Ishikawa (cell line): ENCODE data around the gene STXBP4.

Experiments
- EP300 ChIP-seq: IDR thresholded peaks from 2 replicates; pipeline ENCODE4 v1.6.1; 2012; ENCODE audit warnings: borderline replicate concordance
- FOXM1 ChIP-seq: IDR thresholded peaks from 2 replicates; pipeline ENCODE4 v1.6.1; 2012; ENCODE audit warnings: low read depth, borderline replicate concordance
- TAF1 ChIP-seq: IDR thresholded peaks from 2 replicates; pipeline ENCODE4 v1.6.1; 2012; ENCODE audit warnings: low read depth, mild to moderate bottlenecking
- TEAD4 ChIP-seq: IDR thresholded peaks from 2 replicates; pipeline ENCODE4 v1.6.1; 2012
- YY1 ChIP-seq: IDR thresholded peaks from 2 replicates; pipeline ENCODE4 v1.6.1; 2012; ENCODE audit warnings: low read depth
- ZBTB7A ChIP-seq: IDR thresholded peaks from 2 replicates; pipeline ENCODE4 v1.6.1; 2012; ENCODE audit warnings: low read depth
- TF ChIP-seq, protein P1 (sequence below): IDR thresholded peaks from 2 replicates; pipeline ENCODE4 v1.6.1; 2012
- TF ChIP-seq, protein P2 (sequence below): IDR thresholded peaks from 2 replicates; pipeline ENCODE4 v1.6.1; 2012

DNA sequence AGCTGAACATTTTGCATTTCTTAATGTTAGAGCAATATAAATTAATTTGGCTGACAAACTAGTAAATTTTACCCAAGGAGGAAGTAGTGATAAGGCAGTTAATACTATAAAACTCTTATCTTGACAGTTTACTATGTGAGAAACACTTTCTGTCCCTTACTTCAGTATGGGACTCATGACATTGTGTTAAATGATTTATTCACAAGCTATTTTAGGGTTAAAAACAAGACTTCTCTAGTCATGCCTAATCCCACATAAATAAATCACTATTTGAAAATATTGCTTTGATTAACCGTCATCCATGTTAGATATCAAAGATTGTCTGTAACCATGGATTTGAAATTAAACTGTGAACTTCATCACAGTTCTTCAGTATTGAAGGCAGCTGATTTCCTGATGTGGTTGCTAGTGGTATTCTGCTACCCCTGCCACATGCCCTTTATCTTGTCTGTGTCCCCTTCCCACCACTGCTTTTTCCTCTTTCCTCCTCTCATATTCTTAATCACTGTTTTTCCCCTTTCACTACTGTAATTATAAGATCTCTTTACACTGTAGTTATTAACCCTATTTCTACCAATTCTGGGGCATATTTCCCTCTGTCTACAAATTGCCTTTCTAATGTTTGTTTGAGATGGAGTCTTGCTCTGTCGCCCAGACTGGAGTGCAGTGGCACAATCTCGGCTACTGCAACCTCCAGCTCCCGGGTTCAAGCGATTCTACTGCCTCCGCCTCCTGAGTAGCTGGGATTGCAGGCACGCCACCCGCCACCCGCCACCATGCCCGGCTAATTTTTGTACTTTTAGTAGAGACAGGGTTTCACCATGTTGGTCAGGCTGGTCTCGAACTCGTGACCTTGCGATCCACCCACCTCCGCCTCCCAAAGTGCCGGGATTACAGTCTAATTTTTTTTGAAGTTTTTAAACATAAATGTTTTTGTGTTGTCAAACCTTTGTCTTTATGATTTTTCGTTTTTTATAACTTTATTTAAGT lies 95.6 kb downstream of the STXBP4 start:
- no peak for TF ChIP-seq ZBTB7A
- no peak for TF ChIP-seq TAF1
- no peak for TF ChIP-seq EP300
- no peak for TF ChIP-seq YY1
- TF ChIP-seq, protein P1, sequence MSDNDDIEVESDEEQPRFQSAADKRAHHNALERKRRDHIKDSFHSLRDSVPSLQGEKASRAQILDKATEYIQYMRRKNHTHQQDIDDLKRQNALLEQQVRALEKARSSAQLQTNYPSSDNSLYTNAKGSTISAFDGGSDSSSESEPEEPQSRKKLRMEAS = no peak
- TF ChIP-seq TEAD4 = no peak
- TF ChIP-seq FOXM1 = no peak
- TF ChIP-seq, protein P2, sequence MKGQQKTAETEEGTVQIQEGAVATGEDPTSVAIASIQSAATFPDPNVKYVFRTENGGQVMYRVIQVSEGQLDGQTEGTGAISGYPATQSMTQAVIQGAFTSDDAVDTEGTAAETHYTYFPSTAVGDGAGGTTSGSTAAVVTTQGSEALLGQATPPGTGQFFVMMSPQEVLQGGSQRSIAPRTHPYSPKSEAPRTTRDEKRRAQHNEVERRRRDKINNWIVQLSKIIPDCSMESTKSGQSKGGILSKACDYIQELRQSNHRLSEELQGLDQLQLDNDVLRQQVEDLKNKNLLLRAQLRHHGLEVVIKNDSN = no peak
